NCI-H460 (cell line): ENCODE data around the gene PEAK3. TPM values are rescaled to one million over a fixed set of nuclear protein-coding genes. Genes with fewer than 3 reads are reported as not detected.

Source experiments
- DNase-seq: peaks from one replicate; pipeline ENCODE4 v3.0.0-alpha.2; 2016; ENCODE audit warnings: low read depth; ENCODE audit errors: extremely low read depth
- total RNA-seq: library from RNA; depleted of rRNA; stranded (reverse); fragments of >200 nt; shearing (Covaris generic); gene quantifications from 2 replicates; pipeline ENCODE4 v1.2.3, GENCODE V29; 2014

PEAK3 gene
- total RNA-seq, 1 experiment from 2014 or later = not detected

DNA sequence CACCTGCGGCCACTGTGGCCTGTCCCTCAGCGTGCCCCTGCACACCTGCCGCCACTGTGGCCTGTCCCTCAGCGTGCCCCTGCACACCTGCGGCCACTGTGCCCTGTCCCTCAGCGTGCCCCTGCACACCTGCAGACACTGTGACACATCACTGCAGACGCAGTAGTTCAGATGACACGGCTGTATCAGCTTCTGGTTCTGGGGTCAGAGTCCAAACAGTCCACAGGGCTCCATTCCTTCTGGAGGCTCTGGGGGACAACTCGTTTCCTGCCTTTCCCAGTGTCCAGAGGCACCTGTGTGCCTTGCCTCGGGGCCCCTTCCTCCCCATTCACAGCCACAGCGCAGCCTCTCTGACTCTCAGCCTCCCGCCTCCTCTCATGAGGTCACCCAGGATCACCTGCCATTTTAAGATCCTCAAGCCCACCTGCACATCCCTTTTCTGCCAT lies 39.9 kb downstream of the PEAK3 start:
- no peak for DNase-seq

DNA sequence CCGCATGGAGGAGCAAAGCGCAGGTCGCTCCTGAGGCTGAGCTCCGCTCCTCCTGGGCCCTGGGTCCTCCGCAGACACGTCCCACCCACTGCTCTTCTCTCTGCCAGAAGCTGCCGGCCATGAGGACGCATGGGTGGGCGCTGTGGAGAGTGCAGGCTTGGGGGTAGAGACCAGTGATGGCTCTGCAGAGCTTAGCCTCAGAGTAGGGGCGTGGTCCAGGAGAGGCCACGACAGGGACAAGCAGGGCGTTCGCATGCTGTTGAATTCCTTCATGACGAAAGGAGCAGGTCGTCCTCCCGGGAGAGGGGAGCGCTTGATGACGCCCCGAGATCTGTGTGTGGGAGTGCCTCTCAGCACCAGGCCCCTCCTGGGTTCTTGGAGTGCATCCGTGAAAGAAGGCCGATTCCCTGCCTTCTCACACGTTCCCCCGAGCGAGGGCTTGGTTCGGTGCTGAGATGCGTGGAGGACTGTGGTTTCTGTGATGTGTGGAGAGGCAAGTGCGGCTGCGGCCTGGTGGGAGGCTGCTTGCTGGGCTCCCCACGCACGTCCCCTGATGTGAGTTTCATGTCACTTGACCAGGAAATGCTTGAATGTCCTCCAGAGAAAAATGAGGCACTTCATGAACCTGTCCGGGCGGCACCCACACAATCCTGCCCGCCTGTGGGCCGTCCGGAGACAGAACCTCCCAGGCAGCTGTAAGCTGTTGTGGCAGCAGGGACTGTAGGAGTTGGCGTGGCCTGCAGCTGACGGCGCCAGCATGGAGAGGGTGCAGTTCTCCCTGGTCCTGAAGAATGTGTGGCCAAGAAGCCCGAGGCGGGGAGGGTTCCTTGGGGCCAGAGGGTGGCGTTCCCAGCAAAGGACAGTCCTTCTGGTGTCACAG lies 40.9 kb downstream of the PEAK3 start:
- DNase-seq = no peak

DNA sequence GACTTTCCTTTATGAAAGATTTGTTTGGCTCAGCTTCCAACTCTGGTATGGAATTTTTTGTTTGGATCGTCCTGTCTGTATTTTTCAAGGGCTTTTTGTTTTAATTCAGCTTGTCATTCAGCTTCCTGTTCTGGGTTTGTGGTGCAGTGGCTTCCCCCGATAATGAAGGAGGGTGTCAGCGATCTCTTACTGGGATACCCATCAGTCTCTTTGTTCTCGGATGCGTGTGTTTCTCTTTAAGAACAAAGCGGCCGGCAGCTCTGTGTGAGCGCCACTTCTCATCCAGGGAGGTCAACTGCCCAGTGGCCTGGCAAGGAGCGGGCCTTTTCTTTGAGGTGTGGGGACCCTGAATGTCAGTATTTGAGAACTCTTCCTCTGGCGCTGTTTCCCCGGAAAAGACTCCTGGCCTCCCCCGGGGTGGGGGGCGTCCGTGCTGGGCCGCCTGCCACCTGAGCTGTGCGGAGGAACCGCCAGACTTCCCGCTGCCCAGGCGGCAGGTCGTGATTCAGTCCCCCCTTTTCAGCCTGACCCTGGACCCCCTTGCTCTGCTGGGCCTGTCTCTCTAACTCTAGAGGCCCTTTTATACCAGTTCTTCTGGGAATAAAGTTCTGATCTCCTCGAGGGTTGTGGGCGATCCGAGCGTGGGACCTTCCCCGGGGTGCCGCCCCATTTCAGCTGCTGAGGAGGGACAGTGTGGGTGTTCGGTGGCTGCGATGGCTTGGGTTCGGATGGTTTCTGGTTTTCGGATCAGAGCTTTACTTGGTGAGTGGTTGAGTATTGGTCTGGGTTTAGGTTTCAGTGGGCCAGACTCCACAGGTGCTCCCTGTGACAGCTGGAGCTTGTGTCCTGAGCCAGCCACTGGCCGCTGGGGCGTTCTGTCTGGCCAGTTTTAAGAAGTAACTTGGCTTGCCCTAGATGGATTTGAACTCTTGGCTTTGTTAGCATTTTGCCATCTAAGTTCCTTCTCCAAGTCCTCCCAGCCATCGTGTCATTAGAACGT lies 41.9 kb downstream of the PEAK3 start:
- no peak for DNase-seq

DNA sequence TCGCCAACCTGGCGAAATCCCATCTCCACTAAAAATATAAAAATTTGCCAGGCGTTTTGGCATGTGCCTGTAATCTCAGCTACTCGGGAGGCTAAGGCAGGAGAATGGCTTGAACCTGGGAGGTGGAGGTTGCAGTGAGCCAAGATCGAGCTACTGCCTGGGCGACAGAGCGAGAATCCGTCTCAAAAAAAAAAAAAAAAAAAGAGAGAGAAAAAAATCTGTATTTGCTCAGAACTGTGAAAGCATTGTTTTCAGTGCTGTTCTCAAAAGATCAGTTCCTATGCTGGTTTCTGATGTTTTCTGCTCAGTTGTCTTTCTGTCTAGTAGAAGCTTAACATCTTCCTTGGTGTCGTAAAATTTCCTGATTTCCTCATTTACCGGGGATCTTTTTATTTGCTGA lies 42.8 kb downstream of the PEAK3 start:
- no peak for DNase-seq

DNA sequence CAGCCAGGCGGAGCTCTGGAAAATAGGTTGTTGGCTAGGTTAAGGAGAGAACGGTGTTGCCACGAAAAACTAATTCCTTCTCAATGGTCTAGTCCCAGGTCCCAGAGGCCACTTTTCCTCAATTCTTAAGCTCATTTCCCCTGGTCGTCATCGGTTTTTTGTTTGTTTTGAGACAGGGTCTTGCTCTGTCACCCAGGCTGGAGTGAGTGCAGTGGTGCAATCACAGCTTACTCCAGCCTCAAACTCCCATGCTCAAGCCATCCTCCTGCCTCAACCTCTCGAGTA lies 44.2 kb downstream of the PEAK3 start:
- no peak for DNase-seq

DNA sequence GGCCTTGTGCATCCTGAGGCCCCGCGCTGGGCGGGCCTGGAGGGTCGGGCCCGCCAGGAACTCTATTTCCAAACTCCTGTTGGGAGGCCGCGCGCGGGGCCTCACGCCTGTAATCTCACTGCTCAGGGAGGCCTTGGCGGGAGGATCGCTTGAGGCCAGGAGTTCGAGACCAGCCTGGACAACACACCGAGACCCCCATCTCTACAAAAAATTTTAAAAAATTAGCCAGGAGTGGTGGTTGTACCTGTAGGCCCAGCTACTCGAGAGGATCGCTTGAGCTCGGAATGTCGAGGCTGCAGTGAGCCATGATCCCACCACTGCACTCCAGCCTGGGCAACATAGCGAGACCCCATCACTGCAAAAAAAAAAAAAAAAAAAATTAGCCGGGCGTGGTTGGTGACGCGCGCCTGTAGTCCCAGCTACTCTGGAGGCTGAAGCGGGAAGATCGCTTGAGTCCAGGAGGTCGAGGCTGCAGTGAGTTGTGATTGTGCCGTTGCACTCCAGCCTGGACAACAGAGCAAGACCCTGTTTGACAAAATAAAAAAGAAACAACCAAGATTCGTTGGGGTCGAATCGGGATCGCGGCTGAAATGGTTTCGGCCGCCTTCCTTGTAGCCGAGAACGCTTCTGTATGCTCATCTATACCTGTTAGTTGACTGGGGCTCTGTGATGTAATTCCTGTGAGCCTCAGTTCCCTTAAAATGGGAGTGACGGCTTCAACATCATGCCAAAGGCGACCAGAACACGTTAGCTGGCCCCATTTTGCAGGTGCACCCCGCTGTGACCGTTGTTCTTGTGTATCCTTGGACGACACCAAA lies 44.7 kb downstream of the PEAK3 start:
- DNase-seq = no peak

DNA sequence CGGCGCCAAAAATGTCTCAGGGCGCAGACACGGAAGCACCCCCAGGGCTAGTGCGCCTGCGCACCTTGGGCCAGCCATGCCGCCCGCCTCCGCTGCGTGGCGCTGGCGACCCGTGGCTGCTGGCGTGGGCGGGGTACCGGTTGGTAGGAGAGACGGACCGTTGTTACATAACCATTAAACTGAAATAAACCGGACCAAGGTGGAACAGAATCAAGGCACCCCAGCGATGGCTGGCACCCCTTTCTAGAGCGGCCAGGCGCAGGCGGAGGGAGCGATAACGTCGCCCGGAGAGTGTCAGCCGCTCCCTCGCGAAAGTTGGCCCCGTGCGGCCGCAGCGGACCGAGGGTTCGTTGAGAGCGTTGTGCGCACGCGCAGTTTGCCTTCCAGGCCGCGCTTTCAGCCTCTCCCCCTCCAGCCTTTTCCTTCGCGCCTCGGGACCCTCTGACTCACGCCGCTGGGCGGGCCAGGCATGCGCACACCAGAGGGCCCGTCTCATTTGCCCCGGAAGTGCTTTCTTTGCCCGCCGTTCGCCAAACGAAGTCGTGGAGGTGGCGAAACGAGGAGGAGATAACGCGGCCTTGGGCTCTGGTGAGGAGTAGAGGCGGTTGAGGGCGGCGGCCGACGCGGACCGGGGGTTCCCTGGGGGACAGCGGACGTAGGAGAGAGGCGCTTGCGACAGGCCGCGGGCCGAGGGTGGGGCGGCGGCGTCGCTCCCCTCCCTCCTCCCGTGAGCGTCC lies 45.5 kb downstream of the PEAK3 start, which contains the start of the genes PLEKHJ1 and SF3A2:
TSS of gene PLEKHJ1 (minus strand) at position 16 of the 737 bp plus-strand sequence. CDS start 81 bp downstream, outside the sequence.
TSS of gene SF3A2 (plus strand) at position 511 of the 737 bp plus-strand sequence. CDS start 6,595 bp downstream, outside the sequence.
- DNase-seq = peak; percentile 94

DNA sequence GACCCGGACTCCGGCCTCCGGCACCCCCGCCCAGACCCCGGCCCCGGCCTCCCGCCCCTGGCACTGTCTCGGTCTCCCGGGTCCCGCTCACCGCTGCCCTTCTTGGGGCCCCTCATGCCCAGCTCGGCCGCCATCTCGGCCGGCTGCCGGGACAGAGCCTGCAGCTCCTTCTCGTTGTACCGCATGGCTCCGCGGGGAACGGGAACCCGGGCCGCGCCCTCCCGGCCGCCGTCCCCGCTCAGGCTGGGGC lies 46.0 kb downstream of the PEAK3 start:
- no peak for DNase-seq

DNA sequence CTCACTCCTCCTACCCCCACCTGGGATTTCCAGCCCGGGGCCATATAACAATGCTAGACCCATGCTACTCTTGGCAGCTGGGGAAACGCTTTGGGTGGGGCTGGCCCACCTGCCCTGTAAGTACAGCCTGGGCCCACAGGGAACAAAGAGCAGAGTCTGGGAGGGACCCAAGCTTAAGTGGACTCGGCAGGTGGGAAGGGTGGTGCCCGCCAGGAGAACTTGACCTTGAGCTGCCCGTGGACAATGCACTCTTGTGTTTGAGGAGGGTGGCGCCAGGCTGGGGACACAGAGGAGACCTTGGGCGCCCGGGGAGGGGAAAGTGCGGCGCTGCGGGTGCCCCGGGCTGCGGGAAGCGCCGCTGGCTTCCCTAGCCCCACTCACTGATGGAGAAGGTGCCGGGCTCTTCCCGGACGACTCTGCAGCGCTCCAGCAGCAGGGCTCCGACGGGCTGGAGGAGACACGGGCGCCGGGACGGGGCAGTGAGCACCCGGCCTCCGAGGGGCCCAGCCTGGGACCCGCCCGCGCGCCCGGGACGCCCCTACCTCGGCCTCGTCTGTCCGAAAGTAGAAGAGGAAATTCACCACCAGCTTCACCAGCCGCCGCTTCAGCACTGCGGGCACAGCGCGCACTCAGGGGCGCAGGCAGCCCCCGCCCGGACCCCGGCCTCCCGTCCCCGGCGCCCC lies 46.5 kb downstream of the PEAK3 start:
- no peak for DNase-seq

DNA sequence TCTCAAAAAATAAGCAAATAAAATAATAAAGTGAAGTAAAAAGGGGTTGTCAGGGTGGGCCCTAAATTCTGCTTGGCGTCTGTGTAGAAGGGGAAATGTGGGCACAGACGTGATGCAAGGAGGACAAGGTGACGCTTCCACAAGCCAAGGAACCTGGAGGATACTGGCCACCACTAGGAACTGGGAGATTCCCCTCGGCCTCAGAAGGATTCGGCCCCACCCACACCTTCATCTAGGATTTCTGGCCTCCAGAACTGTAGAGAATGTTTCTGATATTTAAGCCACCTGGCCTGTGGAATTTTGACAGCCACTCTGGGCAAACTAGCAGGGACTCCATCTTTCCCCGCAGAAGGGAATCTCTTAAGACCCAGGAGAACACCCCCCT lies 47.0 kb downstream of the PEAK3 start:
- DNase-seq = no peak

DNA sequence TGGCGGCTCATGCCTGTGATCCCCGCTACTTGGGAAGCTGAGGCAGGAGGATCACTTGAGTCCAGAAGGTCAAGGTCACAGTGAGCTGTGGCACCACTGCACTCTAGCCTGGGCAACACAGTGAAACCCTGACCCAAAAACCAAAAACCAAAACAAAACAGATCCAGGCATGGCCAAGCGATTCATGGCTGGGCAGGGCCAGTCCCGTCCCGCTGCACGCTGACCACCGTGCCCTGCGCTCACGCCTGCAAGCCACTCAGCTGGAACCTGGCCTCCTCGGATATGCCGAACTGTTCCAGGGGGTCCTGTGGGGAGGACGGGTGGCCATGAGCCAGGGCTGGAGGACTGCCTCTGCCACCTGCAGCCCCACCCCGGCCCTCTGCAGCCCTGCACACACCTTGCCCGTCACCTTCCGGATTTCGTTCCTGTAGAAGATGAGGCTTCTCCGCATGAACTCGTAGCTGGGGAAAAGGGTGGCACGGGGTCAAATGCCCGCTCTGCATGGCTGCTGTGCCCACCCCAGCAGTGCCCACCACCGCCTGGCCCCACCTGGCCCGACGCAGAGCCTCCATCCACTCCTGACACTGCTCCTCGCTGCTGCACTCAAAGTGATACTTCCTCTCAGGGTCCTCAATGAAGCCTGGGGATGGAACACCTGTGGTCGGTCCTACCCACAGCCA lies 48.2 kb downstream of the PEAK3 start:
- DNase-seq = no peak

DNA sequence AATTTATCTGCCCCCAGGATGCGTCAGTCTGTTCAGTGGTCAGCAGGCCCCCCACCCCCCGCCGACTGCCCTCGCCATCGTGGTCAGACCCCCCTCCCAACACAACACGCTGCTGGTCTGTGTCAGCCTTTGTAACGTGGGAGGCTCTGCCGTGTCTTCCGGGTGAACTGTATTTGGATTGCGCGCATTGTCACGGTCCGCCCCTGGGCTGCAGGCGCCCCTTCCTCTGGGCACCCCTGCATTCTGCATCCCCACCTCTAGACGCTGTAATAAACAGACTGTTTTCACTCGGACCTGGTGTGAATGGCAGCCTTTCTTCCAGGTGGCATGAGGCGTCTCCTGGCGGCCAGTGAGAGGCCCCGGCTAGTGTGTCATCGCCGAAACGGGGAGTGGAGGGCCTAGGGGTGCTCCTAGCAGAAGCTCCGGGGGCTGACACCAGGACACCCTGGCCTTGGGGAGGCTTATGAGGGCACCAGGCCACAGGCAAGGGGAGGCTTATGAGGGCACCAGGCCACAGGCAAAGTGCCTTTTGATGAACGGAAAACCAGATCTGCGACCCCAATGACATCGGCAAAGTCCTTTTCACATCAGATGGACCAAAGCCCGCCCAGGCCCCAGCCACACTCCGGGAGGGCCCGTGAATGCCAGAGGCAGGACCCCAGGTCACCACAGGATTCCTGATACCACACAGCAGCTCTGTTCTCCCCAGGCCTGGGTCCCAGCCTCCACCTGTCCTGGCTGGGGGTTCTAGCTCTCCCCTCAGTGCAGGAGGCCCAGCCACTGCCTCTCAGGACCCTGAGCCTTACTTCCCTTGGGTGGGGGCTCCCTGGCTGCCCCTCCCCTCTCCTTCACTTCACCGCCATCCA lies 49.5 kb downstream of the PEAK3 start:
- no peak for DNase-seq

DNA sequence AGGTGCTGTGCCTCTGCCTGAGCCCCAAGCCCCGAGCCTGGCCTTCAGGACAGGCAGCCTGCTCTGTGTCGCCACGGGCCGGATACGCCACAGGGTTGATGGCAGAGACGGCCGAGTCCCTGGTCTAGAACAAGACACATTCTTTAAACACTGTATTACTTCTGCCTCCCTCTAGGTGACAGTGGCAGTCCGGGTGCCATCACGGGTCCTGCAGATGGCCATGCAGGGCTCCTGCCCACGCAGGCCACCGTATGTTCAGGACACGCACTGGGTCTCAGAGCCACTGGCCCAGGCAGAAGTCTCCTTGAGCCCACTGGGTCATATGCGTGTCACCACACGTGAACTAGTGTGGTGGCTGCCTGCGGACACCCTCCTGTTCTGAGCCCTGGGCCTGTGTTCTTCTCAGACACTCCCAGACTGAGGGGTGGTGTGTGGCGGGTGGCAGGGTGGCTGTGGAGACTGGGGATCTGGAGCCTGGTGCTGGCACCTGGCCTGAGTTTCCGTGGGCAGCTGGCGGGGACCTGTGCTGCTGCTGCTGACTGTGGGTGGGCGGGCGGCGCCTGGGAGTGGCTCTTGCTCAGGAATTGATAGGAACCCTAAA lies 50.3 kb downstream of the PEAK3 start:
- DNase-seq = no peak

DNA sequence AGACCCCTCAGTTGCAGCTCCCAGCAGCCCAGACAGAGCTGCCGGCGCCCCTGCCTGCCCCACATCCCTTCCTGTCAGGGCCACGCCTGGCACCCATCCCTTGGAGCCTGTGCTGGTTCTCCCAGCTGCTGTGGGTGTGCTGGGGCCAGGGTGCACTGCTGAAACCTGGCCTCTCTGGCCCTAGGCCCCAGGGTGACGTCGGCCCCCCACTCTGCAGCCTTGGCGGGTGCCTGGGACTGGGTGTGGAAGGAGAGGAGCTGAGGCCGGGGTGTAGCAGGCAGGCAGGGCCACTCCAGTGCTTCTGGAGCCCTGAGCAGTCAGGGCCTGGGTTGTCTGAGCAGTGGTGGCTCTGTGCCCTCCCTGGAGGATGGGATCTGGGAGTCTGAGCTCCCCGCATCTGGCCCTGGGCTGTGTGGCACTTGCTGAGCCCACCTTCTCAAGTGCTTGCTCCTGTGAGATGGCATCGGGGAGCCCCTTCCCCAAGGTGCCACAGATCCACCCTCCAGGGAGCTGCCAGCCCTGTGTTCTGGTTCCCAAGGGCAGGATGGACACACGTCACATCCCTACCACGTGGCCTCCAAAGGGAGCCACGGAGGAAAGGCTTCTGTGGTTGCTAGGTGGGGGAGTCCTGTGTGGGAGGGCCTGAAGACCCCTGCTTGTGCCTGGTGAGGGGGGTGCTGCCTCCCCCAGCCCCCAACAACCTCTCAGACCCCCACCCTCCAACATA lies 51.0 kb downstream of the PEAK3 start:
- no peak for DNase-seq

DNA sequence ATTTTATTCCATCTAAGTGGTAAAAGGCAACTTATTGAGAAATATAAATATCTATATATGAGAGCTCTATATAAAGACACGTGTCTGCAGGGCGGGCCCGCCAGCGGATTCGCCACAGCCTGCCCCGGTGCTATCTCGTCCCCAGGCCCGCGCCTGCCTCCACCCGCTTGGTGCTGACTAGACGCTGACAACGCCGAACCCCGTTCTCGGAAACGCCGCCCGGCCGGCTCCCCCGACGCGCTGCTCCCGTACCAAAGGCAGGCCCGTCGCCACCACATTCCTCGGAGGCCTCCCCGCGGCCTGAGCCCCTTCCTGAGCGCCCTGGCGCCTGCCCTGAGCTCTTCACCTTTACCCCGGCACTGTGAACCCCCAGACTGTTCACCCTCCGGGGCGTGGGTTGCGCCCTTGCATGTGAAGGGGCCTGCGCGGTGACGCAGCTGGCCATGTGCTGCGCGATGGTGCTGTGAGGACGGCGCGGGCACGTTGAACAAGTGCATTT lies 51.9 kb downstream of the PEAK3 start:
- no peak for DNase-seq

DNA sequence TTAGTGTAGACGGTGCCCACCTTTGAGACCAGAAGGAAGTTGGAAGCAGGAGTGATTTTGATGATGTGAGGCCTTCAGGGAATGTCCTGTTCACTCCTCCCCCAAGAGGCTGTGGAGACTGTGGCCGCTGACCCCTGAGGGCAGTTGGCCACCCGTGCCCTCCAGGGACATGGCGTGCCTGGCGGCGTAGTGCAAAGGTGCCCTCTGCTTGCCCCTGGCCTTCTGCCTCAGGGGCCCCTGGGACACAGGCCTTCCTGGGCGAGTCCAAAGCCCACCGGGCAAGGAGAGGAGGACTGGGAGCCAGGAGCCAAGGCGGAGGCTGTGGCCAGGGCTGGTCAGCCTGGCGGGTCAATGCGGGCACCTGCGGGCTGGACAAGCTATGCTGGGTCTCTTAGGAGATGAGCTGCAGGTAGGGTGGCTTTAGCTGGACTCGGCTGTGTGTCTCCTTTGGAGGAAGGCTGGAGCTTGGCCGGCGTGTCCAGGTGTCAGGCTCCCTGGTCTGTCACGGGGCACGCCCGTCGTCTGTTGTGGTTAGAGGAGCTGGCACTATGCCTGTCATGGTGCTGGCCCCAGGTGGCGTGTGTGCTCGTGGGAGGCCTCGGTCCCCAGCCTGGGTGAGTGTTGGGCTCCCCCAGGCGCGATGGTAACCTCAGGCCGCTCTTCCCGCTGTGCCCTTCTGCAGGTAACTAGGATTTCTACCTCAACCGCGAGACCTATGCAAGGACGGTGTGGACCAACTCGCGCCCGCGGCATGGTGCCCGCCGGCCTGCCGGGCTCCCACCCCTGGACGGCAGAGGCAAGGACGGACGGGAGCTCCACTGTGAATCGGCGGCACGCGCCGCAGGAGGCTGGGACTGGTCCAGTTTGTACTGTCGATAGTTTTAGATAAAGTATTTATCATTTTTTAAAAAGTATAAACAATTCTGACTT lies 52.6 kb downstream of the PEAK3 start:
- DNase-seq = no peak
